GM19351 (cell line): ENCODE measurements around the gene CACNA2D2.

Experiments used
- ATAC-seq: cut with Tn5 transposase; IDR thresholded peaks from one replicate; pipeline ENCODE4 v1.9.1; 2021; ENCODE audit warnings: mild to moderate bottlenecking, moderate library complexity; ENCODE audit not compliant: unreplicated experiment

CACNA2D2 gene

DNA sequence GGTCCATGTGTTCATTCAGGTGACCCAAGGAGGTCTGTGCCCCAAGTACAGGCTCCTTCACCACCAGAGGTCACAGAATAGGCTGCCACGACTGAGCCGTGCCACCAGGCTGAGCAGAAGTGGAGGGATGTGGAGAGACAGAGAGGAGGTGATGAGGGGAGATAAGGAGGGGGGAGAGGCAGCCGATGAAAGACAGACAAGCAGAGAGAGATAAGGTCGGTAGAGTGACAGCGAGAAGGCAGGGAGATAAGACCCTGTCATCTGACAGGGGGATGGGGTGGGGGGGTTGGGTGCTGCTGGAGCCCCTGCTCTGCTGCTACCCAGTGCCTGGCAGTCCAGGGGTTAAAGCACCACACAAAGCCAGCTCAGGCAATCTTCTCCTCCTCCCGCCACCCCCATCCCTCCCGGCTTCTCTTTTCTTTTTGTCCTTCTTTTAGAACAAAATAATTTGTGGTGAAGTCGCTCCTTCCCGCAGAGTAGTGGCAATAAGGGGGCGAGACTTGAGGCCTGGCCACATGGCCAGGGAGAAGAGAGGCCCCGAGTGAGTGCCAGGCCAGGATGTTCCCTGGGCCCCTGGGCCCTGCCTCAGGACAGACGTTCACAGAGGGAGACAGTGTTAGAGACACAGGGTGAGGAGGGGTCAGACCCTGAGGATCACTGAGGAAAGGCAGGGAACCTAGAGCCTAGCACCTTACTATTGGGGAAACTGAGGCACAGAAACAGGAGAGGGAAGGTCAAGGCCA lies 67.9 kb downstream of the CACNA2D2 start:
- no peak for ATAC-seq

- ATAC-seq: no peak
These were observed 69.5 kb downstream of the CACNA2D2 start for GRCh38 chr3:50433954-50434353.

DNA sequence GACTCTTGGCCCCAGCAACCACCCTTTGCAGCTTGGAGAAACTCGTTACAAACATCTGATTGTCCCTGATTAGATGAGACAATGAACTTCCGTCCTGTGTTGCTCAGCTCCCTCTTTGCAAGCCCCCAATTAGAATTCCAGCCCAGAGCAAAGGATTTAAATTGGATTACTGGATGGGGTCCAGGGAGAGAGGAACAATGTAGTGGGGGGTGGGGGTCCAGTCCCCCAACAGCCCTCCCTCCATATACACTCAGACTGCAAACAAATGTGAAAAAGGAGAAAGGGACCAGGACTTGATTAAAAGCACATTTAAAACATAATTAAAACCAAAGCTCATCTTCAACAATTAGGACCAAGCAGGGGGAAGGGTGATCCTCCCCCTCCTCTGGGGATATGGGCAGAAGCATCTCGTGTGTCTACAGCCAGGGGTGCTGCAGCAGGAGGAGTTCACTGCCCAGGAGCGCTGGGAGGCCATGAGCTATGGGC lies 72.4 kb downstream of the CACNA2D2 start:
- ATAC-seq: no peak

DNA sequence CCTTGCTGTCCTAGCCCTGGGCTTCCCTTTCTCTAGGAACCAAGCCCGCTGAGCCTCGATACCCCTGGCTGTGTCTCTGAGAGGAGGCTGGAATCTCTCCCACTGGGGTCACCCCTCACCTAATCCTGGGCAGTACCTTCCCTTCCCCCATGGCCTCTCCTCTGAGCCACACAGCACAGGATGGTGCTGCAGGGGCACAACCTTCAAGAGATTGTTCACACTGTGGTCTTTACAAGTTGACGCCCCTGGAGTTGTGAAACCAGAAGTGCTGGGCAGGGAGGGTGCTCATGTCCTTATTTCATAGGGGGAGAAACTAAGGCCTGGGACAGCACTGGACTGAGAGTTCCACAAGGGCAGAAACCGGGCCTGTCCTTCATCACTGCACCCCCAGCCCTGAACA lies 73.2 kb downstream of the CACNA2D2 start:
- ATAC-seq: no peak

DNA sequence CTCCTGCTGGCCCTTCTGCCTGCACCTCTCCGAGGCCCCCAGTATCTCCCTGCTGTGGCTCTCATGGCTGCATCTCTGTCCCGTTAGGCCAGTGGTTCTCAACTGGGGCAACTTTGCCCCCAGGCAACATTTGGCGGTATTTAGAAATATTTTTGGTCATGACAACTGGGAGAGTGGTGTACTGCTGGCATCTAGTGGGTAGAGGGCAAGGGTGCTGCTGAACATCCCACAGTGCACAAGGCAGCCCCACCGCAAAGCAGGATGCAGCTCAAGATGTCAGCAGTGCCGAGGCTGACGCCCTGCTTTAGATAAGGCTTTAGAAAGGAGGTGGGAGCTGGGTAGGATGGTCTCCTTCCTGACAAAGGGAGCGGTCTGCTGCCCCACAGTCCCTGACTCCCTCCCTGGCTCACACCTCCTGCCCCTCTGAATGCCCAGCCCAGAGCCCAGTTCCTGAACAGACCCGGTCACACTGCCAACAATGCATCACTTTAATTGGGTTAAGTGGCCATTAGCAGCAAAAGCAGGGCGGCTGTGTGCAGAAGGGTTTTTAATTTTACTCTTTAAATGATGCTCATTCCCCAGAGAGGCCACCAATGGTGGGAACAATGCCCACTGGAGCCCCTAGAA lies 75.3 kb downstream of the CACNA2D2 start:
- no peak for ATAC-seq

- no peak for ATAC-seq
These were observed 76.2 kb downstream of the CACNA2D2 start for GRCh38 chr3:50427217-50427616.

GRCh38 chr3:50425911-50426310 lies 77.5 kb downstream of the CACNA2D2 start:
- no peak for ATAC-seq

GRCh38 chr3:50423543-50423942 lies 79.9 kb downstream of the CACNA2D2 start:
- ATAC-seq: no peak

- no peak for ATAC-seq
These were observed 81.3 kb downstream of the CACNA2D2 start for GRCh38 chr3:50422153-50422552.

- no peak for ATAC-seq
These were observed 83.7 kb downstream of the CACNA2D2 start for GRCh38 chr3:50419595-50420370.

DNA sequence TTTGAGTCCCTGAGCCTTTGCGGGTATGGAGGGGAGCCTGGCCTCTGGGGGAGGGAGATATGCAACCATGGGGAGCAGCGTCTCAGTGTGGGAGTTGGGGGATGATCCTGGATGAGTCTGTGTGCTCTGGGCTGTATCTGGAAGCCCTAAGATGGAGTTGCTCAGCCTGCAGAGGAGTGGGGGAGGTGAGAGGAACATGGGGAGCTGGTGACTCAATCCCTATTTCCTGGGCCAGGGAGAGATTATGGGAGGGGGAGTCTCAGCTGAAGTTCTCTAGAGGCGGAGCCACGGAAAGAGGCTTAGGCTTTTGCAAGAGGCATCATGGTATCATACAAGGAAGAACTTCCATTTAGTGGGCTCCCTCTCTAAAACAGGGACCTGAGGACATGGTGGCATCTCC lies 84.6 kb downstream of the CACNA2D2 start:
- no peak for ATAC-seq

- no peak for ATAC-seq
These were observed 85.8 kb downstream of the CACNA2D2 start for GRCh38 chr3:50417637-50418033.

DNA sequence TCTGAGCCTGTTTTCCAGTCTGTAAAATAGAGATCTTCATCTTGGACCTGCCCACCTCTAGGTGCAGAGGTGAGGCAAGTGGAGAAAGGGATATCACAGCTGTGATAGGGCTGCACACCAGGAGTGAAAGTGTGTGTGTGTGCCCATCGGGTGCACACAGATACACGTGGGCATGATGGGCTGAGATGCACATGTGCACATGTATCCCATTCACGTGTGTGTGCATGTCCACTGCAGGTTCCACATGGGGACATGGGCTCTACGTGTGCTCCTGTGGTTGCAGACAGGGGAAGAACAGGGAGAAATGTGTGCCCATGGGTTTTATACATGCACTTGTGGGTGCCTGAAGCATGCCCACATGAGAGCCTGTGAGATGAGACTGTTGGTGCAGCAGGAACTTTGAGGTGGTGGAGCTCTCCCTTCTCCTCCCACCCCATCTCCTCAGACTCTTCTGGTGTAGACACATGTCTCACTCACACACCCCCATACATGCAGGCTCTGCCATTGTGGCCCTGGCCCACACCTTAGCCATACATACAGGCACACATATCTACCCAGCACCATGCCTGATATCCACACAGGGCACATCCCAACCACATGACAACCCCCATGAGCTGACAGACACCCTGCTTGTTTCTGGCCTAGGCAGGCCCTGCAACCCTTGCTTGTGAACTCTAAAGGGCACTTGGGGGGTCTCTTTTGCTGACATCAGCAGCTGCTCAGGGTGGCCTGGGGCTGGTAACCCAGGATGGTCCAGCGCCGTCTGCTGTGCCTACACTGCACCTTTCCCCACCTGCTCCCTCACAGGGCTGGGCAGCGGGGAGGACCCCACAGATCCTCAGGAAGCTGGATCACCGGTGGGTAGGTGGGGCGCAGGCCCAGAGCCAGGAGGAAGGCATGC lies 86.4 kb downstream of the CACNA2D2 start:
- ATAC-seq: no peak

DNA sequence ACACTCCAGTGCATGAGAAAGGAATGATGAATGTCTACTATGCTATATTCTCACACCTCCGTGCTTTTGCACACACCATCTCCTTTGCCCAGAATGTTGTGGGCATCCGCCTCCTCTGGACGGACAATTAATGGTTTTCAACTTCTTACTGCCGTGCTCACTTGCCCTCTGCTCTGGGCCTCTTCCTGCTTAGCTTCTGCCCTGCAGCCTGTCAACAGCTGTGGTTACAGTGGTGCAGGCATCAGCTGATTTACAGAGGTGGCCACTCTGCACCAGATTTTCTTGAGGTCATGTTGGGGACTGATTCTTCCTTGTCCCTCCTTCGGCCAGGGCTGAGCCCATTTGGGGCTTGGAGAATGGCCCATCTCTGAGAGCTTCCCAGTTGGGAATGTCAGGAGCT lies 87.6 kb downstream of the CACNA2D2 start:
- ATAC-seq: no peak

GRCh38 chr3:50415061-50415460 lies 88.4 kb downstream of the CACNA2D2 start:
- ATAC-seq: no peak

DNA sequence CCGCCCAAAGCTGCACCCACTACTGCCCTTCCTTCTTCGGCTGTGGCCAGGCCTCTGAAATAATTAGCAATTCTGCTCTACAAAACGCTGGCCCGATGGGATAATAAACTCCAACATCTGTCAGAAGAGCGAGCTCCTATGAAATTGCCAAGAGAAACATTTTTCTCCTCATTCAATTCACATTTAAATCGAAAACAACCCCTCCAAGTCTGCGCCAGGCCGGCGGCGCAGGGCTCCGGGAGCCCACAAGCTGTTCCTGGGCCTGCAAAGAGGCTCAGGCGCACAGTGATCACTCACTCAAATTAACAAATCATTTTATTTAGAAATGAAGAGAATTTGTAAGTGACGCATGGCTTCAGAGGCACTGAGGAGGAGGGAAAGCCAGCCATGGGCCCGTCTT lies 88.8 kb downstream of the CACNA2D2 start:
- ATAC-seq: no peak

GRCh38 chr3:50412231-50412754 lies 91.1 kb downstream of the CACNA2D2 start:
- no peak for ATAC-seq

DNA sequence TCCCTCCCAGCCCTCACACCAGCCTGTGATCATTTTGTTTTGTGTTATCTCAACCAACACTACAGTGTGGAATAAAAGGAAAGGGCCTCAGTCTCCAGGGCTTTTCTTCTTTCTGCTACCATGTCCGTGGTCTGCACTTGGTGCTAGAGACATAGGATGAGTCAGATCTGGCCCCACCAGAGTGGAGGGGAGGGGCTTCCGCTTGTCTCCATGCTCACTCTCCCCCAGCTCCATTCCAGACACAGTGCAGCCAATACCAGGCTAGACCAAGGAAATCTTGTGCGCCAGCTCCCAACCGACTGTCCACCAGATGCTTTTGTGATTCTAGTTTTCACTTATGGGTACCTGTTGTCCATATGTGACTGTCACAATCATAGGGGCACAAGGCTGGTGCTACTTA lies 92.2 kb downstream of the CACNA2D2 start:
- ATAC-seq: no peak

DNA sequence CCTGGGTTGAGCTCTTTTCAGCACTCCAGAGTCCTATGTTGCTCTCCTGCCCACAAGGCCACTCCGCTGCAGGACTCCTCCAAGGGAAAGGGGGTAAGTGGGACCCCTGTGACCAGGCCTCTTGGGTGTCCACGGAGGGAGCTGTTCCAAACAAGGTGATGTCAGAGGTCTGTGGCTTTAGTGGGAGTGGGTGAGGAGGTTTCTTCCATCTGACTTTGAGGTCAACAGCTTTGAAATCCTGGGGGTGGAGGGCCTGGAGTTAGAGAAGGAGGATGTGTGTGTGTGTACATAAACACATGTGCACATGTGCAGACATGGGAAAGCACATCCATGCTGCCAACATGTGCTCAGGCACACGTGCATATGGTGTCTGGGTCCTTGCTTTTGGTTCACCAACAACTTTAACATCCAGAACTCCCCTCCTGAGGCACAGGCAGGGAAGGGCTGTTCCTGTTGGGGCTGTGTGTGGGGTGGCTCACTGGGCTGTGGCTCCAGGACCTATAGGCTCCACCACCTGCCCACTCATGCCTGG lies 92.8 kb downstream of the CACNA2D2 start:
- no peak for ATAC-seq

DNA sequence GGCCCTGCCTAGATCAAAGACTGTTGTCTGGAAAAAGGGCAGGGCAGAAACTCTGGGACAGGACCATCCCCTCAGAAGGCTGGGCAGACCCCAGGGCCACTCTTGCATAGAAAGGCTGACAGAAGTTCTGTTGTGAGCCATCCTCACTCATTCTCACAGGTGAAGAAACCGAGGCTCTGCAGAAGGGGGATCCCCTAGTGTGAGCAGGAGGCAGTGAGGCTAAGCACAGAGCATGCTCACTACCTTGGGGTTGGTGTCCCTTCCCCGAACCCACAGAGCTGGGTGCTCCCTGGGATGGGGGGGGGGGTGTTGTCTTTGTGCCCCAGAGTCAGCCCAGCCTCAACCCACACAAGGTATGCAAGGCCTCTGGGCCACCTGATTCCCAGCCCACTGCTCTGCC lies 93.2 kb downstream of the CACNA2D2 start:
- ATAC-seq: no peak
